ENCODE results near the gene AP3B2.

Gene AP3B2

DNA sequence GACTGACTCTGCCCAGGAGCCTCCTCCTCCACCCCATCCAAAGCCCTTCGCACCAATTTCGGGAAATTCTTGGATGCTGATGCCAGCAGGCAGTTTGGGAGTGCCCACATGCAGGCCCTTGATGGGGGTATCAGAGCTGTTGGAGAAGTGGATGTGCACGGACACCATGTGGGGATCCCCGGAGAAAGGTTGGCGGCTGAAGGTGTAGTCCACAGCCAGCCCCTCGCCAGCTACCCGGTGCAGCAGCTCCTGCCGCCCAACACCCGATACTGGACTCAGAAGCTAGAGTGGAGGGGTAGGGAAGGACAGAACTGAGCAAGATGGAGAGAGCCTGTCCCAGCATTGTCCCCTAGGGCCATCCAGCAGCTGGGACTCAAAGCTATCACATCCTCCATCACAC lies 47.0 kb downstream of the AP3B2 start:
- H3K36me3 ChIP-seq (ENCODE audit: control insufficient read depth in 1 of 2, insufficient read depth in 2 of 2, low read length in 2 of 2): peaks cover 0 to 8% of the 10 kb centered on the region in 2 donors
- H3K4me3 ChIP-seq (ENCODE audit: low read depth in 1 of 2, low read length in 2 of 2): no peak overlapping the region
- H3K4me1 ChIP-seq (ENCODE audit: control insufficient read depth in 1 of 2, insufficient read depth in 2 of 2, low read length in 2 of 2): no peaks in the 10 kb centered on the region
- no peaks in the 10 kb centered on the region for H3K9me3 ChIP-seq (ENCODE audit: control insufficient read depth in 1 of 2, low read length in 2 of 2)
- H3K27ac ChIP-seq (ENCODE audit: low read length): no peak overlapping the region
- no peaks in the 10 kb centered on the region for H3K27me3 ChIP-seq (ENCODE audit: low read depth, low read length)

- Histone ChIP-seq H3K27me3 (ENCODE audit: low read depth, low read length) (no peaks in the 10 kb centered on the region), H3K4me3 (ENCODE audit: low read depth in 1 of 2, low read length in 2 of 2) (no peak overlapping the region), H3K9me3 (ENCODE audit: control insufficient read depth in 1 of 2, low read length in 2 of 2) (no peaks in the 10 kb centered on the region), H3K4me1 (ENCODE audit: control insufficient read depth in 1 of 2, insufficient read depth in 2 of 2, low read length in 2 of 2) (no peaks in the 10 kb centered on the region), H3K36me3 (ENCODE audit: control insufficient read depth in 1 of 2, insufficient read depth in 2 of 2, low read length in 2 of 2) (peaks cover 0 to 8% of the 10 kb centered on the region in 2 donors), H3K27ac (ENCODE audit: low read length) (no peak overlapping the region)
Measured at GRCh38 chr15:82660378-82660777, 49.3 kb downstream of the AP3B2 start.

- no peak overlapping the region for H3K4me3 ChIP-seq (ENCODE audit: low read depth in 1 of 2, low read length in 2 of 2)
- no peaks in the 10 kb centered on the region for H3K27me3 ChIP-seq (ENCODE audit: low read depth, low read length)
- H3K36me3 ChIP-seq (ENCODE audit: control insufficient read depth in 1 of 2, insufficient read depth in 2 of 2, low read length in 2 of 2): peaks cover 0 to 8% of the 10 kb centered on the region in 2 donors
- H3K9me3 ChIP-seq (ENCODE audit: control insufficient read depth in 1 of 2, low read length in 2 of 2): no peaks in the 10 kb centered on the region
- H3K4me1 ChIP-seq (ENCODE audit: control insufficient read depth in 1 of 2, insufficient read depth in 2 of 2, low read length in 2 of 2): no peaks in the 10 kb centered on the region
- no peak overlapping the region for H3K27ac ChIP-seq (ENCODE audit: low read length)
Measured at GRCh38 chr15:82656641-82657266, 52.9 kb downstream of the AP3B2 start.

GRCh38 chr15:82655606-82656005 lies 54.1 kb downstream of the AP3B2 start:
- no peaks in the 10 kb centered on the region for H3K4me1 ChIP-seq (ENCODE audit: control insufficient read depth in 1 of 2, insufficient read depth in 2 of 2, low read length in 2 of 2)
- no peak overlapping the region for H3K27ac ChIP-seq (ENCODE audit: low read length)
- H3K4me3 ChIP-seq (ENCODE audit: low read depth in 1 of 2, low read length in 2 of 2): no peak overlapping the region
- no peaks in the 10 kb centered on the region for H3K9me3 ChIP-seq (ENCODE audit: control insufficient read depth in 1 of 2, low read length in 2 of 2)
- H3K36me3 ChIP-seq (ENCODE audit: control insufficient read depth in 1 of 2, insufficient read depth in 2 of 2, low read length in 2 of 2): peaks cover 0 to 8% of the 10 kb centered on the region in 2 donors
- no peaks in the 10 kb centered on the region for H3K27me3 ChIP-seq (ENCODE audit: low read depth, low read length)

GRCh38 chr15:82653483-82654168 lies 56.0 kb downstream of the AP3B2 start:
- no peak overlapping the region for H3K27ac ChIP-seq (ENCODE audit: low read length)

GRCh38 chr15:82651708-82652107 lies 58.0 kb downstream of the AP3B2 start:
- Histone ChIP-seq H3K27ac (ENCODE audit: low read length) (no peak overlapping the region), H3K36me3 (ENCODE audit: control insufficient read depth in 1 of 2, insufficient read depth in 2 of 2, low read length in 2 of 2) (no peaks in the 10 kb centered on the region), H3K9me3 (ENCODE audit: control insufficient read depth in 1 of 2, low read length in 2 of 2) (no peaks in the 10 kb centered on the region), H3K4me3 (ENCODE audit: low read depth in 1 of 2, low read length in 2 of 2) (no peak overlapping the region), H3K4me1 (ENCODE audit: control insufficient read depth in 1 of 2, insufficient read depth in 2 of 2, low read length in 2 of 2) (peaks cover 0 to 8% of the 10 kb centered on the region in 2 donors), H3K27me3 (ENCODE audit: low read depth, low read length) (peaks cover 3% of the 10 kb centered on the region)

More at GRCh38 chr15:82653483-82654168, 56.0 kb downstream of the AP3B2 start:
- Histone ChIP-seq H3K36me3 (ENCODE audit: control insufficient read depth in 1 of 2, insufficient read depth in 2 of 2, low read length in 2 of 2) (peaks cover 0 to 1% of the 10 kb centered on the region in 2 donors), H3K9me3 (ENCODE audit: control insufficient read depth in 1 of 2, low read length in 2 of 2) (no peaks in the 10 kb centered on the region), H3K4me3 (ENCODE audit: low read depth in 1 of 2, low read length in 2 of 2) (no peak overlapping the region), H3K27me3 (ENCODE audit: low read depth, low read length) (no peaks in the 10 kb centered on the region), H3K4me1 (ENCODE audit: control insufficient read depth in 1 of 2, insufficient read depth in 2 of 2, low read length in 2 of 2) (no peaks in the 10 kb centered on the region)

DNA sequence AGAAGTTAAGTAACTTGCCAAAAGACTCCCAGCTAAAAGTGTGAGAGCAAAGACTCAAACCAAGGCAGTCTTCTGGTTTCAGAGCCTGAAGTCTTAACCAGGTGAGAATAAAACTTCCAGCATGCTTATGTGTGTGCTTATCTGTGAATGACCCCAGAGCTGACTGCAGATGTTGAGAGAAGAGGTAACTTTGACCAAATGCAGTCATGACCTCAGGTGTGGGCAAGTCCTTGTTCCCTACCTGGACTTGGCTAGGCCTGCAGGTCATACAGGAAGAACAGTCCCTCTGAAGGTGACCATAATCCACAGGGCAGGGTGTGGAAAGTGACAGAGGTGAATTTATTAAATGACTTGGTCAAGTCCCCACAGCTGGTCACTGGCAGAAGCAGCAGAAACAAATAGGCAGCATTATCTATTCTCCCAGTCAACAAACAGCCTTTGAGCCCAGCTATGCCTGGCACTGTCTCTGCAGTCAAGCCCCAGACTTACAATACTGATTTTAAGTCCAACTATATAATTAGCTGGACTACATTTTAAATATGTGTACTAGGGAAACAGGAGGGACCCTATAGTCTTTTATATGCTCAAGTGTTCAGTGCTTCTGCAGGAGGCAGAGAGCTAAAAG lies 59.5 kb downstream of the AP3B2 start:
- Histone ChIP-seq H3K27ac (ENCODE audit: low read length) (no peak overlapping the region), H3K36me3 (ENCODE audit: control insufficient read depth in 1 of 2, insufficient read depth in 2 of 2, low read length in 2 of 2) (no peaks in the 10 kb centered on the region), H3K9me3 (ENCODE audit: control insufficient read depth in 1 of 2, low read length in 2 of 2) (no peaks in the 10 kb centered on the region), H3K27me3 (ENCODE audit: low read depth, low read length) (peaks cover 11% of the 10 kb centered on the region), H3K4me3 (ENCODE audit: low read depth in 1 of 2, low read length in 2 of 2) (no peak overlapping the region), H3K4me1 (ENCODE audit: control insufficient read depth in 1 of 2, insufficient read depth in 2 of 2, low read length in 2 of 2) (peaks cover 0 to 15% of the 10 kb centered on the region in 2 donors)

GRCh38 chr15:82649226-82649999 lies 60.3 kb downstream of the AP3B2 start:
- H3K4me3 ChIP-seq (ENCODE audit: low read depth in 1 of 2, low read length in 2 of 2): no peak overlapping the region
- peaks cover 18% of the 10 kb centered on the region for H3K27me3 ChIP-seq (ENCODE audit: low read depth, low read length)
- no peaks in the 10 kb centered on the region for H3K36me3 ChIP-seq (ENCODE audit: control insufficient read depth in 1 of 2, insufficient read depth in 2 of 2, low read length in 2 of 2)
- H3K4me1 ChIP-seq (ENCODE audit: control insufficient read depth in 1 of 2, insufficient read depth in 2 of 2, low read length in 2 of 2): peaks cover 0 to 15% of the 10 kb centered on the region in 2 donors
- no peaks in the 10 kb centered on the region for H3K9me3 ChIP-seq (ENCODE audit: control insufficient read depth in 1 of 2, low read length in 2 of 2)
- H3K27ac ChIP-seq (ENCODE audit: low read length): no peak overlapping the region

- Histone ChIP-seq H3K27ac (ENCODE audit: low read length) (no peak overlapping the region), H3K36me3 (ENCODE audit: control insufficient read depth in 1 of 2, insufficient read depth in 2 of 2, low read length in 2 of 2) (no peaks in the 10 kb centered on the region), H3K4me3 (ENCODE audit: low read depth in 1 of 2, low read length in 2 of 2) (peak overlapping the region in 1 of 2 donors; percentile 74), H3K27me3 (ENCODE audit: low read depth, low read length) (peaks cover 18% of the 10 kb centered on the region), H3K9me3 (ENCODE audit: control insufficient read depth in 1 of 2, low read length in 2 of 2) (no peaks in the 10 kb centered on the region), H3K4me1 (ENCODE audit: control insufficient read depth in 1 of 2, insufficient read depth in 2 of 2, low read length in 2 of 2) (peaks cover 0 to 15% of the 10 kb centered on the region in 2 donors)
Measured at GRCh38 chr15:82648257-82649103, 61.2 kb downstream of the AP3B2 start.

DNA sequence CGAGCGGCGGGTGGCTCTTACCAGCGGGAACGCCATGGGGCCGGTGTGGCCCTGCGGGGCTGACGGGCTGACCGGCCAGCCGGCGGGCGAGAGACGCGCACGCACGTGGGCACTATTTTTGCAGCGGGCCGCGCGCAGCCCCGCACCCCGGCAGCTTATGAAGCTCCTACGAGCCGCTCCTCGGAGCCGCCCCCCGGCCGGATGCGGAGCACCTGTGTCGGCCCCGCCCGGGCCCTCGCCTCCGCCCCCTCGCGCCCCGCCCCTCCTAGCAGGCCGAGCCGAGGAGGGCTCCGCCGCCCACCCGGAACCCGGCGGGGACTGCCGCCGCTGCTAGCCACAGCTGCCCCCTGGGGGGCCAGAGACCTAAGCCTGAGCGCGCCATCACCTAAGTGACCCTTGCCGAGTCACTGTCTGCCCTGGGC lies 61.8 kb downstream of the AP3B2 start:
- peaks cover 18% of the 10 kb centered on the region for H3K27me3 ChIP-seq (ENCODE audit: low read depth, low read length)
- no peaks in the 10 kb centered on the region for H3K9me3 ChIP-seq (ENCODE audit: control insufficient read depth in 1 of 2, low read length in 2 of 2)
- no peaks in the 10 kb centered on the region for H3K36me3 ChIP-seq (ENCODE audit: control insufficient read depth in 1 of 2, insufficient read depth in 2 of 2, low read length in 2 of 2)
- peak overlapping the region in 1 of 2 donors; percentile 74 for H3K4me3 ChIP-seq (ENCODE audit: low read depth in 1 of 2, low read length in 2 of 2)
- H3K27ac ChIP-seq (ENCODE audit: low read length): no peak overlapping the region
- H3K4me1 ChIP-seq (ENCODE audit: control insufficient read depth in 1 of 2, insufficient read depth in 2 of 2, low read length in 2 of 2): peaks cover 0 to 15% of the 10 kb centered on the region in 2 donors
